HG02623 (cell line): ENCODE measurements around the gene CLEC2B.

ENCODE experiments used
- ATAC-seq: cut with Tn5 transposase; IDR thresholded peaks from one replicate; pipeline ENCODE4 v1.9.1; 2021; ENCODE audit warnings: moderate library complexity; ENCODE audit not compliant: unreplicated experiment

The CLEC2B gene

DNA sequence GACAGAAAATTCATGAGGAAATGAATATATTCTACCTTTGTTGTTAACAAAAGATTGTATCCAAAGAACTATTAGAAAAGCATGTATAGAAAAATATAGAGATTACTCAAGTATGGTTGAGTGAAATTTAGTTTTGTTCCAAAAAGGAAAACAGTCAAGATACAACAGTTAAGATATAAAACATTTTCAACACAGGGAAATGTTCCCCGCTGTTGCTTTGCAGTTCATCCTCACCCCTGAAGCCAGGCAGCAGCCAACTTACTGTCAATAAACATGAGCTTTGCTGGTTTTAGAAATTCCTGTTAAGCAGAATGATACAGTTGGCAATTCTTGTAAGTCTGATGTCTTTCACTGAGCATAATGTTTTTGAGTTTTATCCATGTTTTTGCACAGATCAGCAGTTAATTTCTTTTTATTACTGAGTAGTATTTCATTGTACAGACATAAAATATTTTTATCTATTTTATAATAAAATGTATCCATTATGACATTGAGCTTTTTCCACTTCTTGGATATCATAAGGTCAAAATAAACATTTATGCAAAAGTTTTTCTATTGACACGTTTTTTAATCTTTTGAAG is 1.2 kb upstream of the CLEC2B start:
- ATAC-seq: no peak

DNA sequence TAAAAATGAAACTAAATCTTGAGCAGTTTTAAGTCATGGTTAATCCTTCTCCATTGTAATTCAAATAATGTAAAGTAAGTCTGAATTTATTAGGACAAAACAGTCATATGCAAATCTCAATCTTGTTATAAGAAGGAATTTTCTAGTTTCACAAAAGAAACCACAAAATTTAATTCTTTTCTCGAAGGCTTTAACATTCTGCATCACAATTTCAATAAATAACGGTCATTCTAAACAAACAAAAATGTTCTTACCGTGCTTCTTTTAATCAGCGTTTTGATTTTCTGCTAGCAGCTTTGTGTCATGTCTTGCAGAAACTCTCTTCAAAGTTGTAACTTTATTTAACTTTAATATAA is 225 bp downstream of the CLEC2B start:
- ATAC-seq: no peak

DNA sequence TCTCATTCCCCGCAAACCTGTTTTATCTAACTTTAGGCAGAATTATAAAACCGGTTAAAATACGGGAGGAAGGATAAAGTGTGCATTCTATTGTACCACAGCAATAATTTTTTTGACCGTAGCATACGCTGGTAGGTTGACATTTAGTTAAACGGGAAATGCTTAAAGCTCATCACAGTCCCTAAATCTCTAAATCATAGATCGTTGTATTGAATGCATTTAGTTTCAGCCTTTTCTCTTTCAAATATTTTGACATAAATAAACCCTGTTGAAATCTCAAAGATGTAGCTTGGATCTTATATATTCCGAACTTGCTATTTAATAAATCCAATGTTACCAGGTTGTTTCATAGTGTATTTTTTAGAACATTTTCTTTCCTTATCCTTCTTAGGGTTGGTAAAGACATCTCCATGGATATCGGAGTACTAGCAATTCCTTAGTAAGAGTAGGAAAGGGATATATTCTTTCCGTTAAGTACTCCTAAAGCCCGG is 798 bp downstream of the CLEC2B start:
- ATAC-seq: no peak

DNA sequence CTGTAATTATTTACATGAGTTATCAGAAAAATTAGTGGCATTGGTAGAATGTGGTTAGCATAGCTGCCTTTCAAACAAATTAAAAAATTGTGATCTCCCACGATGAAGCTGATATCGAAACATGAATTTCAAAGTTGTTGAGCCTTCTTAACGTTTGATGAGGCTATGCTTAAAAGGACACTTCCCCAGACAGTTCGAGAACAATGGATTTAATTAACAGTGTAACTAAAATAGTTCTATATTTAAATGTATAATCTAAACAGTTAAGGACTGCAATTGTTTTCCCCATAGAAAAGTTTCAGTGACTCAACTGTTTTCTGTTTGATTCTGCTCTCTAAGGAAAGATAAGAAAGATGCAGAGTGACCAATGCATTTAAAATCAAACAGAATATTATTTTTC is 1.6 kb downstream of the CLEC2B start:
- ATAC-seq: no peak

- ATAC-seq: no peak
Observed at GRCh38 chr12:9866860-9867269, 2.3 kb downstream of the CLEC2B start.

GRCh38 chr12:9864913-9865675 is 4.1 kb downstream of the CLEC2B start:
- ATAC-seq: no peak

GRCh38 chr12:9858135-9858534 is 11.0 kb downstream of the CLEC2B start:
- no peak for ATAC-seq

GRCh38 chr12:9856894-9857293 is 12.3 kb downstream of the CLEC2B start:
- ATAC-seq: no peak

- no peak for ATAC-seq
Observed at GRCh38 chr12:9856151-9856550, 13.0 kb downstream of the CLEC2B start.

GRCh38 chr12:9851927-9852326 is 17.2 kb downstream of the CLEC2B start:
- ATAC-seq: no peak

- no peak for ATAC-seq
Observed at GRCh38 chr12:9851050-9851449, 18.1 kb downstream of the CLEC2B start.

GRCh38 chr12:9848899-9849298 is 20.3 kb downstream of the CLEC2B start:
- ATAC-seq: no peak

DNA sequence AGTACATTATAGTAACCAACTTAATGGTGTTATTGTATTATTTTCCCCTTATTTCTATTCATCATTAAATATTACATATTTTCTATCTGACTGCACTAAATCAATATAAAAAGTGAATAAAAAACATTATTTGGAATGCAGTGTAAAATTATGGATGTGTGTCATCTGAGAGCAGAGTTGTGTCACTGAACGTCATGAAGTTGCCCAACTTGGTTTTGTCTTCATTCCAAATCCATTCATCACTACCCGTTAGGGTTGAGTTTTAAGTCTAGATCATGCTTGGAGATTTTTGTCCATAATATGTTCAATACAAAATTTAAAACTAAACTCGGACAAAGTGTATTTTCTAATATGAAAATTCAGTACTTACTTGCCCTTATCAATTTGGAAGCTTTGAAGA is 25.7 kb downstream of the CLEC2B start:
- no peak for ATAC-seq

DNA sequence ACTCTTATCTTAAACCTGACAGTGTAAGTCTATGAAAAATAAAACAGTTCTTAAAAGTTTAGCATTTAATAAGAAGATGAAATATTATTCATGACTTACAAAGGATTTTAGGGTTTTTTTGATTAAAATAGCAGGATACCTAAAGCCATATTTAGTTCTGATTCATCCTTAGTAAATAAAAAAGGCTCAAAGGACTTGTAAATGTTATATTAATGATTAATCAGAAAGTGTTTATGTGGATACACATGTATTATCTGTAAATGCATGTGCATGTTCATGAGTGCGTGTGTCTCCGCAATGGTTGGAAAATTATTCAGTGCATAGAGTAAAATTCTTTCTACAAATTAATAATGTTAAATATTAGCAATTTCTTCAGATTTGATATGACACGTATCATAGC is 37.4 kb downstream of the CLEC2B start:
- ATAC-seq: no peak

DNA sequence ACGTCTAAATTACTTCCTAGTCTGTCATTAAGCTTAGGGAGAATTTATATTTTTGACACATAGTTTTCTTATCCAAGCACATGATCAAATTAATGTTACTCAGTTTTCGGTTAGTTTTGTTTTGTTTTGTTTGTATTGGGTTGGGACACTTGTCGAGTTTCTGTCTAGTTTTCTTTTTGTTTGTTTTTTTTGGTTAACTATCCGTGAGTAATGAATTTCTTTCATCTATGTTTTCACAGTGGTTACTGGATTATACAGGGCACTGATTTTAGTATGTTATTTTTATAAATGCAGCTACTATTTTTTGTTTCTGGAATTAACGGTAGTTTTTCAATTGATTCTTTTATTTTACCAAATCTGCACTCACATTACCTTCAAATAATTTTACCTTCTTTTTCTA is 39.2 kb downstream of the CLEC2B start:
- no peak for ATAC-seq

DNA sequence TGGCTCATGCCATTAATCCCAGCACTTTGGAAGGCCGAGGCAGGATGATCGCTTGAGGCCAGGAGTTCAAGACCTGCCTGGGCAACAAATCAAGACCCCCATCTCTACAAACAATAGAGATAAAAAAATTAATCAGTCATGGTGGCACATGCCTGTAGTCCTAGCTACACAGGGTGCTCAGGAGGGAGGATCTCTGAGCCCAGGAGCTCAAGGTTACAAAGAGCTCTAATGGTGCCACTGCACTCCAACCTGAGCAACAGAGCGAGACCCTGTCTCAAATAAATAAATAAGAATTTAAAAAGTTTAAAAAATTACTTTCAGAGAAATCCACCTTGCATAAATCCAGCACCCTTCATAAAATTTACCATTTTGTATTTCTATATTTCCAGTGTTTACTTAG is 39.7 kb downstream of the CLEC2B start:
- ATAC-seq: no peak

DNA sequence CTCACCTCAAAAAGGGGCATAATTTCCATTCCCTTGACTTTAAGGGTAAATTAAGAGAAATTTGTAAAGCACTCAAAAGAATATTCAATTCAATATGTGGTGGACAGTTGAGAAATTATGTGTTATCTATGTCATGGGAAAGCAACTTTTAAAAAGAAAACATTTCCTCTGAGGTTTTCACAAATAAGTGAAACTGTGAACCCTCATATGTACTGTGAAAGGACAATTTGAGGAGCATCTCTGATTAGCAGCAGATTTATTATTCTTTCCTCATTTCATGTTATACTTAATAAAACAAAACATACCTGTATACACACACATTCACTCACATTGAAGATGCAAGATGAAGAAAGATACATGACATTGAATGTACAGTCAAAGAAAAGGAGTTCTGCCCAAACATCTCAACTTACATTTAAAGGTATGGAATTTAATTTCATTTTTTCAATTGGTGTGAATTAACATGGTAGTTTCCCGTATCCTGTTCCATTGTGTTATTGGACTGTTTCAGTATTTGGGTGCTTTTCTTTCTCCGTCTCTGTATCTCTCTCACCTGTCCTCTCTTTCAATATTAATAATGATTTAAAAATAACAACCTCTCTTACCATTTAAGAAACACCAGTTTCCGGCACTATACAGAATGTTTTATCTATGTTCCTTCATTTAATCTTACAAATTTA is 41.8 kb downstream of the CLEC2B start, which contains the start of gene KLRF1:
KLRF1 (plus strand) TSS at position 273 of the 680 bp plus-strand sequence; CDS start at position 337, 64 bp downstream.
- ATAC-seq: no peak

DNA sequence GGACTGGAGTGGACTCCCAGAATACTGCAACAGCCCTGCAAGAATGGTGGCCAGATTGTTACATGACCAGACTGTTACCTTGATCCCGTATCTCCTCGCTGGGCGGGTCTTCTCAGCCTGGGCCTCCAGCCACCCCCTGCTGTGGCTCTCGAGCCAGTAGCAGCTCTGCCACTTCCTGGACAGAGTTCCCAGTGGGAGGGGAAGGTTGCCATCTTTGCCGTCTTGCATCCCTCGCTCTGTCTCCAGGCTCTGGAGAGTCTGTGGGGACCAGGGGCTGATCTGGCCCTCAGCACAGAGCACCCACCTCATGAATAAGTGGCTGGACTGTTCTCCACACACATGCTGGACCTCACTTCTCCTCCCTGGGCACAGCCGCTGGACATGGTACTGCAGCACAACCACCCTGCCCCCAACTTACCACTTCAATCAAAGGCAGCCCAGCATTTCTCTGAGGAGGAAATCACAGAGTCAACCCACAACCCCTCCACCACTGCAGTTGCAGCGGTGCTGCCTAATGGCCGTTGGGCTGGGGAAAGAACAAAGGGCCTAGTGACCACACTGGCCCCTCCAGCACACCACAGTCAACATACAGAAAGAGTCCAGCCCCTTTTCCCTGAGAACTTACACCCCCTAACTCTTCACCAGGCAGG is 48.7 kb downstream of the CLEC2B start:
- no peak for ATAC-seq

- peak; percentile 87 for ATAC-seq
Observed at GRCh38 chr12:9813821-9814798, 55.0 kb downstream of the CLEC2B start.

DNA sequence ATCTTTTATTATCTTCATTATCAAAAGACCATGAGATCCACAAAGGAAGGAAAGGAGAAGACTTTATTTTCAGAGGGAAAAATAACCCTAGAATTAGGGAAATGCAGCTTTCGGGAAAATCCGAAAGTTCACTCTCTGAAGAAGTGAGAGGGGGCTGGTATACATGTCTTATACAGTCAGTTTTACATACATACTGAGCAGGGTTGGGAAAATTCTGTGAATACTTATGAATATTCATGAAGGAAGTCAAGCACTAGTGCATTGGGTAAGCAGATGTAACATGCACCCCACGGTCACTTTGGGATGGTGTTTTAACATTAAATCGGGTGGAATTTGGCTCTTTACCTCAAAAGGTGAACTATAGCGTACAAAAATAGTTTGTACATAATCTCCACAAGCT is 57.5 kb downstream of the CLEC2B start:
- no peak for ATAC-seq
